GM12892 (cell line): ENCODE results near the gene KRT28.
"Not testable (repeated sequence)": the region's sequence is repeated elsewhere in the genome, so short reads cannot be mapped to it uniquely, and the experiment has no call there.

Experiments
- DNase-seq: peaks from one replicate; pipeline ENCODE4 v3.0.0; 2011; ENCODE audit not compliant: insufficient read length
- FAIRE-seq: peaks from 2 replicates; lab custom pipeline; 2011; peaks lifted over from hg19 to GRCh38; lab: Jason Lieb, UNC
- POLR2A ChIP-seq: IDR thresholded peaks from 2 replicates; pipeline ENCODE4 v1.6.1; 2011; ENCODE audit warnings: low read depth, low read length, control low read depth
- POLR2AphosphoS5 ChIP-seq: IDR thresholded peaks from 2 replicates; pipeline ENCODE4 v1.6.1; 2011; ENCODE audit warnings: low read depth, low read length, control low read depth
- TAF1 ChIP-seq: IDR thresholded peaks from 2 replicates; pipeline ENCODE4 v1.6.1; 2011; ENCODE audit warnings: low read depth, mild to moderate bottlenecking, control low read depth, low read length, borderline replicate concordance

KRT28 gene

GRCh38 chr17:40775945-40776344, 23.8 kb downstream of the KRT28 start:
- FAIRE-seq (no peak), DNase-seq (no peak)
- TF ChIP-seq POLR2A (no peak), TAF1 (no peak), POLR2AphosphoS5 (no peak)

GRCh38 chr17:40772101-40772500, 27.7 kb downstream of the KRT28 start, which contains the start of gene KRT26:
TSS of gene KRT26 (minus strand) at chr17:40772201. CDS start at chr17:40772113, 88 bp downstream.
- FAIRE-seq: no peak
- TF ChIP-seq POLR2A (no peak), TAF1 (no peak), POLR2AphosphoS5 (no peak)
- DNase-seq: no peak

- DNase-seq (no peak), FAIRE-seq (no peak)
- TF ChIP-seq TAF1 (no peak), POLR2AphosphoS5 (no peak), POLR2A (no peak)
Observed at GRCh38 chr17:40765657-40766056, 34.1 kb downstream of the KRT28 start.

GRCh38 chr17:40763752-40764151, 36.0 kb downstream of the KRT28 start:
- FAIRE-seq (no peak), DNase-seq (no peak)
- TF ChIP-seq TAF1: no peak
- TF ChIP-seq POLR2A: no peak
- no peak for TF ChIP-seq POLR2AphosphoS5

- DNase-seq (no peak), FAIRE-seq (no peak)
- TF ChIP-seq TAF1: no peak
- no peak for TF ChIP-seq POLR2AphosphoS5
- no peak for TF ChIP-seq POLR2A
Observed at GRCh38 chr17:40760105-40761016, 39.4 kb downstream of the KRT28 start.

- no peak for FAIRE-seq
- TF ChIP-seq POLR2AphosphoS5 (no peak), TAF1 (no peak), POLR2A (no peak)
Observed at GRCh38 chr17:40755231-40755630, 44.5 kb downstream of the KRT28 start, which contains the start of gene KRT25. TSS of gene KRT25 (minus strand) at chr17:40755331. CDS start at chr17:40755271, 60 bp downstream.

GRCh38 chr17:40753804-40754203, 46.0 kb downstream of the KRT28 start:
- TF ChIP-seq POLR2A (no peak), TAF1 (no peak), POLR2AphosphoS5 (no peak)
- DNase-seq: no peak
- no peak for FAIRE-seq

More at GRCh38 chr17:40755231-40755630, 44.5 kb downstream of the KRT28 start, which contains the start of gene KRT25:
- no peak for DNase-seq

- no peak for TF ChIP-seq POLR2A
- DNase-seq: no peak
- FAIRE-seq: no peak
Observed at GRCh38 chr17:40751065-40751464, 48.7 kb downstream of the KRT28 start.

- FAIRE-seq (no peak), DNase-seq (no peak)
- TF ChIP-seq POLR2AphosphoS5 (no peak), POLR2A (no peak), TAF1 (no peak)
Observed at GRCh38 chr17:40750391-40750790, 49.4 kb downstream of the KRT28 start.

GRCh38 chr17:40748666-40749065, 51.1 kb downstream of the KRT28 start:
- DNase-seq, FAIRE-seq: not testable (repeated sequence)
